Ishikawa (cell line): ENCODE data around the gene PBX4.
A peak's percentile ranks its signal among the peaks of the same experiment; 100 is the strongest.

Source experiments
- CEBPB ChIP-seq: IDR thresholded peaks from 2 replicates; pipeline ENCODE4 v1.6.1; 2012
- CREB1 ChIP-seq: IDR thresholded peaks from 2 replicates; pipeline ENCODE4 v1.6.1; 2012; ENCODE audit warnings: low read depth
- EGR1 ChIP-seq: IDR thresholded peaks from 2 replicates; pipeline ENCODE4 v1.6.1; 2012
- EP300 ChIP-seq: IDR thresholded peaks from 2 replicates; pipeline ENCODE4 v1.6.1; 2012; ENCODE audit warnings: borderline replicate concordance
- FOXM1 ChIP-seq: IDR thresholded peaks from 2 replicates; pipeline ENCODE4 v1.6.1; 2012; ENCODE audit warnings: low read depth, borderline replicate concordance
- MAX ChIP-seq: IDR thresholded peaks from 2 replicates; pipeline ENCODE4 v1.6.1; 2012
- NFIC ChIP-seq: IDR thresholded peaks from 2 replicates; pipeline ENCODE4 v1.6.1; 2012
- RAD21 ChIP-seq: IDR thresholded peaks from 2 replicates; pipeline ENCODE4 v1.6.1; 2012; ENCODE audit warnings: low read depth
- REST ChIP-seq: IDR thresholded peaks from 2 replicates; pipeline ENCODE4 v1.6.1; 2012; ENCODE audit warnings: low read depth, mild to moderate bottlenecking
- TAF1 ChIP-seq: IDR thresholded peaks from 2 replicates; pipeline ENCODE4 v1.6.1; 2012; ENCODE audit warnings: low read depth, mild to moderate bottlenecking
- TCF12 ChIP-seq: IDR thresholded peaks from 2 replicates; pipeline ENCODE4 v1.6.1; 2012; ENCODE audit warnings: low read depth
- TEAD4 ChIP-seq: IDR thresholded peaks from 2 replicates; pipeline ENCODE4 v1.6.1; 2012
- USF1 ChIP-seq: IDR thresholded peaks from 2 replicates; pipeline ENCODE4 v1.6.1; 2012
- YY1 ChIP-seq: IDR thresholded peaks from 2 replicates; pipeline ENCODE4 v1.6.1; 2012; ENCODE audit warnings: low read depth
- ZBTB7A ChIP-seq: IDR thresholded peaks from 2 replicates; pipeline ENCODE4 v1.6.1; 2012; ENCODE audit warnings: low read depth

The PBX4 gene

GRCh38 chr19:19615086-19615485 lies 3.4 kb downstream of the PBX4 start:
- TF ChIP-seq ZBTB7A (no peak), EGR1 (no peak), RAD21 (no peak), CEBPB (no peak), YY1 (no peak), TAF1 (no peak), NFIC (no peak)

GRCh38 chr19:19613506-19613905 lies 5.0 kb downstream of the PBX4 start:
- TF ChIP-seq MAX (no peak), EP300 (no peak), EGR1 (no peak), RAD21 (no peak), REST (no peak), NFIC (no peak), YY1 (no peak), CEBPB (no peak), CREB1 (no peak), FOXM1 (no peak), TAF1 (no peak), TCF12 (no peak), TEAD4 (no peak), USF1 (no peak), ZBTB7A (no peak)

GRCh38 chr19:19610376-19611202 lies 7.9 kb downstream of the PBX4 start:
- TF ChIP-seq EGR1: no peak
- TF ChIP-seq FOXM1: no peak
- TF ChIP-seq NFIC: no peak

GRCh38 chr19:19606021-19606420 lies 12.5 kb downstream of the PBX4 start:
- TF ChIP-seq ZBTB7A (no peak), NFIC (no peak), TAF1 (no peak), CREB1 (no peak), YY1 (no peak), MAX (0 out of 2 replicates have a peak, but pooled peaks have one; percentile 25), CEBPB (no peak)

- TF ChIP-seq NFIC: no peak
- no peak for TF ChIP-seq USF1
- TF ChIP-seq ZBTB7A: no peak
- no peak for TF ChIP-seq MAX
- TF ChIP-seq TAF1: no peak
- no peak for TF ChIP-seq CREB1
- TF ChIP-seq CEBPB: no peak
- TF ChIP-seq REST: no peak
- no peak for TF ChIP-seq RAD21
- no peak for TF ChIP-seq TEAD4
- TF ChIP-seq YY1: no peak
- no peak for TF ChIP-seq EP300
- no peak for TF ChIP-seq EGR1
- no peak for TF ChIP-seq TCF12
- no peak for TF ChIP-seq FOXM1
Observed at GRCh38 chr19:19602713-19603324, 15.7 kb downstream of the PBX4 start.

- TF ChIP-seq EP300 (no peak), CREB1 (no peak), CEBPB (no peak), FOXM1 (no peak), MAX (no peak), NFIC (no peak), ZBTB7A (no peak), YY1 (no peak), TCF12 (no peak)
Observed at GRCh38 chr19:19602136-19602712, 16.3 kb downstream of the PBX4 start.
